IPS-15b (cell line): ENCODE data around the gene MYO9A.

ENCODE experiments used
- H3K27me3 ChIP-seq: one replicate; pipeline ENCODE4 v1.6.1; 2013; ENCODE audit warnings: low read length; ENCODE audit not compliant: control insufficient read depth, insufficient read depth
- H3K36me3 ChIP-seq: one replicate; pipeline ENCODE4 v1.6.1; 2013; ENCODE audit warnings: low read length; ENCODE audit not compliant: control insufficient read depth, insufficient read depth
- H3K4me1 ChIP-seq: one replicate; pipeline ENCODE4 v1.6.1; 2013; ENCODE audit warnings: mild to moderate bottlenecking, low read length; ENCODE audit not compliant: control insufficient read depth, insufficient read depth
- H3K4me3 ChIP-seq: one replicate; pipeline ENCODE4 v1.5.1; 2013; ENCODE audit warnings: low read depth, low read length
- H3K9ac ChIP-seq: one replicate; pipeline ENCODE4 v1.6.1; 2013; ENCODE audit warnings: low read depth, mild to moderate bottlenecking, low read length
- H3K9me3 ChIP-seq: one replicate; pipeline ENCODE4 v1.6.1; 2013; ENCODE audit warnings: mild to moderate bottlenecking, low read length; ENCODE audit not compliant: control insufficient read depth, insufficient read depth

The MYO9A gene

DNA sequence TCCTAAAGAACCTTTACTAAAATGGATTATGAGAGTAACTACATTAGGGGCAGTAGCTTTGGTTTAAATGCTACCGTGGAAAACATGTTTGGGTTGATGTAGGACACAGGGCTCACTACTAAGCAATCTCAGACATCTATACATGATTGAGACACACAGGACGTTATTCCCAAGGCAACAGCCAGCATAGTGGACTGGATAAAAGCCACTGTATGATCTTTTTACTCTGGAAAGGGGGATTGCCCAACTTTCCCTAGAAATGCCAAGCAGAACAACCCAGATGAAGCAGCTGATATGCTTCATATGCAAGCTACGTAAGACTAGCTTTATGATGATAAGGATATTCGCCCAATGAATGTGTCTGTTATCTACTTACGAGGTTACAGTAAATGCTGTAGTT, 144.6 kb downstream of the MYO9A start:
- H3K4me1 ChIP-seq: no peaks in the 10 kb centered on the region
- no peaks in the 10 kb centered on the region for H3K9me3 ChIP-seq

DNA sequence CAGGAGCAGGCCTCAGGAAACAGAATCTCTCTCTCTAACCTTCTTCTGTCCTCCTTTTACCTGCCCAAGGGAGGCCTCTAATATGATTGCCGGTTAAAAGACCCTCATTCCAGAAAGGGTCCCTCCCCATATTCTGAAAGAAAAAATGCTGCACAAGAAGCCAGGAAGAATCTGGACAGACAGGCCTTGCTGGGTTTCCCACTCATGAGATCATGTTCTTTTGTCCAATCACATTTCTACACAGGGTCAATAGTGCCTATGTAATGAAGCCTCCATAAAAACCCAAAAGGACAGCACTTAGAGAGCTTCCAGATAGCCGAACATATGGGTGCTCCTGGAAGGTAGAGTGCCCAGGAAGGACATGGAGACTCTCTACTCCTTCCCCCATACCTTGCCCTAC, 146.0 kb downstream of the MYO9A start:
- no peaks in the 10 kb centered on the region for H3K36me3 ChIP-seq
- no peaks in the 10 kb centered on the region for H3K4me1 ChIP-seq
- no peaks in the 10 kb centered on the region for H3K27me3 ChIP-seq
- H3K4me3 ChIP-seq: no peak overlapping the region
- H3K9ac ChIP-seq: no peak overlapping the region
- H3K9me3 ChIP-seq: no peaks in the 10 kb centered on the region

More for the DNA sequence above, 144.6 kb downstream of the MYO9A start:
- no peak overlapping the region for H3K4me3 ChIP-seq
- H3K9ac ChIP-seq: no peak overlapping the region
- no peaks in the 10 kb centered on the region for H3K36me3 ChIP-seq
- H3K27me3 ChIP-seq: no peaks in the 10 kb centered on the region

DNA sequence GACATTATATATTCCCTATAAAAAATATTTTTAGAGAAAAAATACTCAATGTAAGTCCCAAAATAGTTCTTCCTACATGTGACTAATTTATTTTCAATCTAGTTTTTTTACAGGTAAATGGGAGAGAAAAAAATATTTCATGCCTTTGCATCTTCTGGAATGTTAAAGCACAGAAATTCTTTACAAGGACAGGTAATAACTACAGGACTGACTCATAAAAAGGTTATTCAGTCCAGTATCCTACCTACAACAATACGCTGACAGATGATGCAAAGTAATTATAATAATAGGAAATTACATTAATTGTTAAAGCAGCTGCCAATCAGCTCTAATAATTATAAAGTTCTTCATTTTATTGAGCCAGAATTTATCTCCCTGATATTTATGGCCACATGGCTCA, 147.5 kb downstream of the MYO9A start:
- Histone ChIP-seq H3K4me1 (no peaks in the 10 kb centered on the region), H3K27me3 (no peaks in the 10 kb centered on the region), H3K9ac (no peak overlapping the region), H3K4me3 (no peak overlapping the region), H3K9me3 (no peaks in the 10 kb centered on the region), H3K36me3 (no peaks in the 10 kb centered on the region)

DNA sequence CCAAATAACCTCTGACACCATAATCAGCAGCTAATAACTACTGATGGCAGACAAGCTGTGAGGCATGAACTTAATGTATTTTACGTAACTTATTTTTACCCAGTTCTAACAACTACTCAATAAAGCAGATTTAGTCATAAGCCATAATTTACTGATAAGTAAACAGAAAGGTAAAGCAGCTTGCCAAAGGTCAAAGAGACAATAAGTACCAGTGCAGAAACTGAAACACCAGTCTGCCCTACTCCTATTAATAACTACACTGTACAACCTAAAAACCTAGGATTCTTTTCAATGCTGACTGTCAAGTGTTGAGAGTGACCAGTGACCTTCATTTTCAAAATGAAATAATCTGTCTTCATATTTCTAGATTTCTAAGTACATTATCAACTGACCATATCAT, 155.4 kb downstream of the MYO9A start:
- H3K36me3 ChIP-seq: no peaks in the 10 kb centered on the region
- no peak overlapping the region for H3K4me3 ChIP-seq
- no peaks in the 10 kb centered on the region for H3K27me3 ChIP-seq
- H3K4me1 ChIP-seq: no peaks in the 10 kb centered on the region
- no peaks in the 10 kb centered on the region for H3K9me3 ChIP-seq
- no peak overlapping the region for H3K9ac ChIP-seq

DNA sequence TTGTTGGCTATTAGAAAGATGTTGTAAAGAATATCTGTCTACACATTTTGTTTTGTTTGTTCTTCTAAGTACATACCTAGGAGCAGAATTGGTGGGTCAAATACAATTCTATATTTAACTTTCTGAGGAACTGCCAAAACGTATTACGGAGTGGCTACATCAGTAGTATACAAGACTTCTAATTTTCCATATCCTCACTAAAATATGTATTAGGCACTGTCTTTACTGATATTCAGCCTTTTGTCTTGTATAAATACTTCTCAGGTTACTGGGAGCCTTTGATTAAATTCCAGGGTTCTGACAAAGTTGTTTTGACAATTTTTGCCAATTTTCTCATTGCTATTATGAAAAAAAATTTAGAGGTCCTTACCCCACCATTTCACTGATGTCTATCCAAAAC, 160.9 kb downstream of the MYO9A start:
- H3K4me3 ChIP-seq: no peak overlapping the region
- no peaks in the 10 kb centered on the region for H3K9me3 ChIP-seq
- no peaks in the 10 kb centered on the region for H3K4me1 ChIP-seq
- H3K9ac ChIP-seq: no peak overlapping the region
- no peaks in the 10 kb centered on the region for H3K36me3 ChIP-seq
- no peaks in the 10 kb centered on the region for H3K27me3 ChIP-seq

DNA sequence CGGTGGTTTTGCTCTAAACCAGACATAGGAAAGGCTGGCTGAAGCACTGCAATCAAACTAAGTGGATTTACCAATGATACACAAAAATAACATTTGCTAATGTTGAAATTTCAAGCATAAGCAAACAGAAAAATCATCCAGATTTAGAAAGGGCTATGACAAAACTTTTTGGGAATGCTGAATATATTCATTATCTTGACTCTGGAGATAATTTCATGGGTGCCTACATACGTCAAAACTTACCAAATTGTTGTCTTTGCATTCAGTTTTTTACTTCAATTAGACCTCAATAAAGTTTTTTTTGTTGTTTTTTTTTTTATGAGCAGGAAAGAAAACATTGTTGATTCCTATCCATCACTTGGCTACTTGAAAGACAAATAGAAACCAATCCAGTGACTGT, 166.8 kb downstream of the MYO9A start:
- Histone ChIP-seq H3K27me3 (no peaks in the 10 kb centered on the region), H3K9me3 (no peaks in the 10 kb centered on the region), H3K4me1 (no peaks in the 10 kb centered on the region), H3K9ac (no peak overlapping the region), H3K4me3 (no peak overlapping the region), H3K36me3 (no peaks in the 10 kb centered on the region)

DNA sequence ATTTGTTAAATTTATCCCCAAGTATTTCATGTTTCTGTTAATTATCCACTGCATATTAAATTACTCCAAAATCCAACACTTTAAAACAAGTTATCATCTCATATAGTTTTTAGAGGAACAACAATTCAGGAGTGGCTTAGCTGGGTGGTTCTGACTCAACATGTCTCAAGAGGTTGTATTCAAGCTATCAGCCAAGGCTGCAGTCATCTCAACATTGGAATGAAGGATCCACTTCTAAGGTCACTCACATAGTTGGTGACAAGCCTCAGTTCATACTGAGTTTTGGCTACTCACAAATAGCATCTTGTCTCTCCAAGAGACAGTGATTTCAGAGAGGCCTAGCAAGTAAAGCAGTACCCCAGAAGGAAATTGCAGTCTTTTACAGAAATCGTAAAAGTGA, 172.9 kb downstream of the MYO9A start:
- H3K4me3 ChIP-seq: no peak overlapping the region
- H3K9ac ChIP-seq: no peak overlapping the region
- no peaks in the 10 kb centered on the region for H3K4me1 ChIP-seq
- no peaks in the 10 kb centered on the region for H3K36me3 ChIP-seq
- H3K9me3 ChIP-seq: no peaks in the 10 kb centered on the region
- no peaks in the 10 kb centered on the region for H3K27me3 ChIP-seq

DNA sequence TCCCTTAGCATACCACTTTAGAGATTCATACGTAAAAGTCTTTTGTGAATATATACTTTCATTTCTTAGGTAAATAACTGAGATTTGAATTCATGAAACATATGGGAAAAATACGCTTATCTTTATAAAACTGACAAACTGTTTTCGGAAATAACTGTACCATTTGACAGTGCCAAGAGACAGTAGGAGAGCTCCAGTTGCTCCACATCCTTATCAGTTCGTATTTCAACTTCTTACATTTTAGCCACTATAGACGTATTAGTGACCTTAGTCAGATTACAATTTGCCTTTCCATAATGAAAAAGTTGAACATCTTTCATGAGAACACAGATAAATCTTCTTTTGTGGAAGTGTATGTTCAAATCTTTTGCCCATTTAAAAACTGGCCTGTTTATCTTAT, 174.1 kb downstream of the MYO9A start:
- Histone ChIP-seq H3K9ac (no peak overlapping the region), H3K4me1 (no peaks in the 10 kb centered on the region), H3K36me3 (no peaks in the 10 kb centered on the region), H3K27me3 (no peaks in the 10 kb centered on the region), H3K4me3 (no peak overlapping the region), H3K9me3 (no peaks in the 10 kb centered on the region)

DNA sequence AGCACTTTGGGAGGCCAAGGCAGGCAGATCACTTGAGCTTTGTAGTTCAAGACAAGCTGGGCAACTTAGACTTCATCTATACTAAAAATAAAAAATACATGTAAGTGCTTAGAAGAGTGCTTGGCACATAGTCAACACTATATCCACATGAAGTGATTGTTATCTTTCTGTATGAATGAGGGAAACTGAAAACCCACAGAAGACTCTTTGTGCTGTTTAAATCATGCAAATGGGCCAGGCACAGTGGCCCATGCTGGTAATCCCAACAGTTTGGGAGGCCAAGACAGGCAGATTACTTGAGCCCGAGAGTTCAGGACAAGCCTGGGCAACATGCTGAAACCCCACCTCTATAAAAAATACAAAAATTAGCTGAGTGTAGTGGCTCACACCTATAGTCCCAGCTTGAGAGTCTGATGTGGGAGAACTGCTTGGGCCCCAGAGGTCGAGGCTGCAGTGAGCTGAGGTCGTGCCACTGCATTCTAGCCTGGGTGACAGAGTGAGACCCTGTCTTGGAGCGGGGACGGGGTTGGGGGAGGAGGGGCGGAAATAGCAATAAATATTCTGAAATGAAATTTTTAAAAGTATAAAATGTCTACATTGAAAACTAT, 177.9 kb downstream of the MYO9A start:
- no peaks in the 10 kb centered on the region for H3K36me3 ChIP-seq
- no peaks in the 10 kb centered on the region for H3K27me3 ChIP-seq
- no peak overlapping the region for H3K4me3 ChIP-seq
- no peaks in the 10 kb centered on the region for H3K9me3 ChIP-seq
- no peaks in the 10 kb centered on the region for H3K4me1 ChIP-seq
- no peak overlapping the region for H3K9ac ChIP-seq

DNA sequence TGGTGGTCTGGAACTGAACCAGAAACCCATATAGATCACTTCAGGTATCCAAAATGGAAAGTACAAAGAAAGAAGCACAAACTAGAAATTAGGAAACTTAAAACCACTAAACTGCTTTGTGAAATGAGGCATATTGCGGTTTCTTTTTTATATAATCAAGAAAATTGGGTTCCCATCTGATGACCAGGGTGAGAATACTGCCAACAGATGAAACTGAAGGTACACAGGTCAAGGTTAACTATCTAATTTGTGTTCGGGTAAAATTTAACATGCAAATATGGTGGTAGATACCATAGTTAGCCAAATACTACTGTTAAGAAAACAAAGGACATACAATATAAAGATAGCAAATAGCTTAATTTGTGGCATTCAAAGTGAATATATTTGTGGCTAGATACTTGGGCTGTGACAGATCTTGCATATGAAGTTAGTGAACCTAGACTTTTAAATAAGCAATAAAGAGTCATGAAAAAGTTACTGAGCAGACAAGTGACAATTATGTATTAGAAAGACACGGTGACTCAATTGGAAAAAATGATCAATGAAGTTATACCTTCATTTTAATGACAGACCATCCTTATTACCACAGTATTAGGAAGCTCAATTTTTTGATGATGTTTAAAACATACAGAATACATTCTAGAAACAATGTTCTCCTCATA, 180.2 kb downstream of the MYO9A start:
- no peaks in the 10 kb centered on the region for H3K9me3 ChIP-seq
- no peak overlapping the region for H3K4me3 ChIP-seq
- no peaks in the 10 kb centered on the region for H3K27me3 ChIP-seq
- no peaks in the 10 kb centered on the region for H3K36me3 ChIP-seq
- no peak overlapping the region for H3K9ac ChIP-seq
- no peaks in the 10 kb centered on the region for H3K4me1 ChIP-seq

DNA sequence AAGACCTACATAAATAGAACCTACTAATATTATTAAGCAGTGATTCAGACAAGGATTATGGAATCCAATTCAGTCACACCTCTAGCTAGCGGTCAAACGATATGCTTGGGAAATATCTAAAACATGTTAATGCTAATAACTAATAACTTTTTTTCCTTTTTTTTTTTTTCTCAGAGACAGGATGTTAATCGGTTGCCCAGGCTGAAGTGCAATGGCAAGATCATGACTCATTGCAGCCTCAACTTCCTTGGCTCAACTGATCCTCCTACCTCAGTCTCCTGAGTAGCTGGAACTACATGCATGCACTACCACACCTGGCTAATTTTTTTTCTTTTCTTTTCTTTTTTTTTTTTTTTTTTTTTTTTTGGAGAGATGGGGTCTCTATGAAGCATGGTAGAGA, 183.5 kb downstream of the MYO9A start:
- H3K9me3 ChIP-seq: no peaks in the 10 kb centered on the region
- no peaks in the 10 kb centered on the region for H3K4me1 ChIP-seq
- no peaks in the 10 kb centered on the region for H3K36me3 ChIP-seq
- no peaks in the 10 kb centered on the region for H3K27me3 ChIP-seq
- H3K4me3 ChIP-seq: no peak overlapping the region
- no peak overlapping the region for H3K9ac ChIP-seq

DNA sequence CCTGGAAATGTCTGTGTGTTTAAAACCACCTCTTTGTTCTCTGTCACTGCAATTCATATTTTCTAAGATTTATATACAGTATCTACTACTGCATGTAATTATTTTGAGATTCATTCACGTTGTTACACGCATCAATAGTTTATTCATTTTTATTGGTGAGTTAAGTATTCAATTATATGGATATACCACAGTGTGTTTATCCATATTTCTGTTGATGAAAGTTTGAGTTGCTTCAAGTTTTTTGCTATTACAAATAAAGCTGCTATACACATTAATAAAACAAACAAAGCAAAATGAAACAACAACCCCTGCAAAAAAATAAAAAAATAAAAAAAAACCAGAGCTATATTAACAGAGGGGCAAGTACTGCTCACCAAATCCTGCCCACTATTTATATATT, 185.3 kb downstream of the MYO9A start:
- Histone ChIP-seq H3K9me3 (no peaks in the 10 kb centered on the region), H3K4me1 (no peaks in the 10 kb centered on the region), H3K36me3 (no peaks in the 10 kb centered on the region), H3K27me3 (no peaks in the 10 kb centered on the region), H3K9ac (no peak overlapping the region), H3K4me3 (no peak overlapping the region)
